Measurements from ENCODE around the gene CNTN5.

Gene CNTN5

GRCh38 chr11:99884750-99885149 is 864.0 kb downstream of the CNTN5 start:
- H3K9me3 ChIP-seq (replicated peaks in 1 of 11) = no peaks in the 10 kb centered on the region
- H3K4me2 ChIP-seq = no peak overlapping the region
- no peaks in the 10 kb centered on the region for H3K27me3 ChIP-seq
- no peak overlapping the region for H3K27ac ChIP-seq
- no peak overlapping the region for H3K9ac ChIP-seq
- H3K36me3 ChIP-seq = no peaks in the 10 kb centered on the region
- no peak overlapping the region for H3K4me3 ChIP-seq
- TF ChIP-seq Cebpa-rat (IDR thresholded peaks at IDR 0.05) = no peak
- no peaks in the 10 kb centered on the region for H4K20me1 ChIP-seq
- no peaks in the 10 kb centered on the region for H3K4me1 ChIP-seq

DNA sequence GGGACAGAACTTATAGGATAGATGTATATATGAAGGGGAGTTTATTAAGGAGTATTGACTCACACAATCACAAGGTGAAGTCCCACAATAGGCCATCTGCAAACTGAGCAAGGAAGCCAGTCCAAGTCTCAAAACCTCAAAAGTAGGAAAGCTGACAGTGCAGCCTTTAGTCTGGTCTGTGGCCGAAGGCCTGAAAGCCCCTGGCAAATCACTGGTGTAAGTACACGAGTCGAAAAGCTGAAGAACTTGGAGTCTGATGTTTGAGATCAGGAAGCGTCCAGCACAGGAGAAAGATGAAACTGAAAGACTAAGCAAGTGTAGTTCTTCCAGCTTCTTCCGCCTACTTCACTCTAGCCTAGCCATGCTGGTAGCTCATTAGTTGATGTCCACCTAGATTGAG is 866.7 kb downstream of the CNTN5 start:
- Histone ChIP-seq H3K36me3 (no peaks in the 10 kb centered on the region), H3K4me3 (no peak overlapping the region), H3K27me3 (no peaks in the 10 kb centered on the region), H3K4me1 (no peaks in the 10 kb centered on the region), H3K9me3 (replicated peaks in 1 of 11) (no peaks in the 10 kb centered on the region), H3K4me2 (no peak overlapping the region), H3K9ac (no peak overlapping the region), H4K20me1 (no peaks in the 10 kb centered on the region), H3K27ac (no peak overlapping the region)
- no peak for TF ChIP-seq Cebpa-rat (IDR thresholded peaks at IDR 0.05)

DNA sequence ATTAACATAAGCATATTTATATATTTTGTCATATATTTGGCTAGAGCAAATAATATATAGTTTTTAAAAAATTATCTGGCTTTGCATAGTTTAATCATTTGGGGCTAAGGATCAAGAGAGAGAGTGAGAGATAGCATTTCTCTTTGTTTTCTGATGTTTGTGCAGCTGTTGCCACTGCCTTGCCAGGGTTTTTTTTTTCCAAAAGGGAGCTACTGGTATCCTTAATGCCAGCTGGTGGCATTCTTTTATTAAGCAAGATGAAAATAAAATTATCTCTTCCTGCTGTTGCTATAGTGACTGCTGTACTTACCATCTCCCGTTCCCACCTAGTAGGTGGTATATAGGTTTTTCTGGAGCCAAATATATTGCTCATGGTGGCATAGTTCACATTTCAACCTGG is 873.1 kb downstream of the CNTN5 start:
- no peak overlapping the region for H3K4me2 ChIP-seq
- no peaks in the 10 kb centered on the region for H4K20me1 ChIP-seq
- no peak for TF ChIP-seq Cebpa-rat (IDR thresholded peaks at IDR 0.05)
- H3K4me3 ChIP-seq = no peak overlapping the region
- H3K36me3 ChIP-seq = no peaks in the 10 kb centered on the region
- no peaks in the 10 kb centered on the region for H3K27me3 ChIP-seq
- no peaks in the 10 kb centered on the region for H3K4me1 ChIP-seq
- H3K27ac ChIP-seq = no peak overlapping the region
- H3K9ac ChIP-seq = no peak overlapping the region
- peaks cover 0 to 8% (median 0%) of the 10 kb centered on the region in 11 experiments; a peak in 2 of 22 replicates for H3K9me3 ChIP-seq (replicated peaks in 1 of 11)

DNA sequence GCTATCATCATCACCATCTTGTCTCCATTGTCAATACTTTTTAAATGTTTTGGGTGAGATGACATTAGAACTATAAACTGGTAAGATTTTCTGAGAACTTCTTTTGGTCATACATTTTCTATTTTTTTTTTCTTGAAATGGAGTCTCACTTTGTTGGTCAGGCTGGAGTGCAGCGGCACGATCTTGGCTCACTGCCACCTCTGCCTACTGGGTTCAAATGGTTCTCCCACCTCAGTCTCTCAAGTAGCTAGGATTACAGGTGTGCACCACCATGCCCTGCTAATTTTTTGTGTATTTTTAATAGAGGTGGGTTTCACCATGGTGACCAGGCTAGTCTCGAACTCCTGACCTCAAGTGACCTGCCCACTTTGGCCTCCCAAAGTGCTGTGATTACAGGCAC is 880.4 kb downstream of the CNTN5 start:
- Histone ChIP-seq H3K4me3 (no peak overlapping the region), H3K9ac (no peak overlapping the region), H3K27ac (no peak overlapping the region), H4K20me1 (no peaks in the 10 kb centered on the region), H3K4me2 (no peak overlapping the region), H3K9me3 (replicated peaks in 1 of 11) (peaks cover 0 to 7% (median 0%) of the 10 kb centered on the region in 11 experiments; a peak in 4 of 22 replicates), H3K4me1 (no peaks in the 10 kb centered on the region), H3K27me3 (no peaks in the 10 kb centered on the region), H3K36me3 (no peaks in the 10 kb centered on the region)
- TF ChIP-seq Cebpa-rat (IDR thresholded peaks at IDR 0.05) = no peak

- no peak overlapping the region for H3K9ac ChIP-seq
- H3K4me3 ChIP-seq = no peak overlapping the region
- no peaks in the 10 kb centered on the region for H3K4me1 ChIP-seq
- H4K20me1 ChIP-seq = no peaks in the 10 kb centered on the region
- no peaks in the 10 kb centered on the region for H3K9me3 ChIP-seq (replicated peaks in 1 of 11)
- no peaks in the 10 kb centered on the region for H3K36me3 ChIP-seq
- no peak overlapping the region for H3K27ac ChIP-seq
- TF ChIP-seq Cebpa-rat (IDR thresholded peaks at IDR 0.05) = no peak
- H3K27me3 ChIP-seq = no peaks in the 10 kb centered on the region
- H3K4me2 ChIP-seq = no peak overlapping the region
Observed at GRCh38 chr11:99911116-99911515, 890.4 kb downstream of the CNTN5 start.

GRCh38 chr11:99916078-99916477 is 895.3 kb downstream of the CNTN5 start:
- Histone ChIP-seq H3K9ac (no peak overlapping the region), H3K4me2 (no peak overlapping the region), H4K20me1 (no peaks in the 10 kb centered on the region), H3K9me3 (replicated peaks in 1 of 11) (peaks cover 11 to 26% (median 17%) of the 10 kb centered on the region in 11 experiments), H3K27me3 (no peaks in the 10 kb centered on the region), H3K4me3 (no peak overlapping the region), H3K4me1 (no peaks in the 10 kb centered on the region), H3K36me3 (no peaks in the 10 kb centered on the region), H3K27ac (no peak overlapping the region)
- TF ChIP-seq Cebpa-rat (IDR thresholded peaks at IDR 0.05) = no peak

- TF ChIP-seq Cebpa-rat (IDR thresholded peaks at IDR 0.05) = no peak
- Histone ChIP-seq H3K4me1 (no peaks in the 10 kb centered on the region), H3K4me2 (no peak overlapping the region), H3K27me3 (no peaks in the 10 kb centered on the region), H3K36me3 (no peaks in the 10 kb centered on the region), H3K9ac (no peak overlapping the region), H3K27ac (no peak overlapping the region), H4K20me1 (no peaks in the 10 kb centered on the region), H3K4me3 (no peak overlapping the region), H3K9me3 (replicated peaks in 1 of 11) (peaks cover 11 to 26% (median 17%) of the 10 kb centered on the region in 11 experiments)
Observed at GRCh38 chr11:99918761-99919160, 898.0 kb downstream of the CNTN5 start.

DNA sequence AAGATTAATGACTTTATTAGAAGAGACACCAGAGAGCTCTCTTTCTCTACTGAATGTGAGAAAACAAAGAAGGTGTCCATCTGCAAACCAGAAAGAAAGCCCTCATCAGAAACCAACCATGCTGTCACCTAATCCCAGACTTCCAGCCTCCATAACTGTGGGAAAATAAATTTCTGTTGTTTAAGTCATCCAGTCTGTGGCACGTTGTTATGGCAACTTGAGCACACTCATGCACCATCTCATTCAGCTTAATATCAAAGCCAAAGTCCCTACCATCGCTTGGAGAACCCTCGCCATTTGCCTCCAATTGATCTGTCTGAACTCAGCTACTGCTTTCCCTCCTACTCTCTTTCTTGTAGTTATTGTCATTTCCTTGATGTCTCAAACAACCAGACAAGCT is 900.2 kb downstream of the CNTN5 start:
- H3K4me3 ChIP-seq = no peak overlapping the region
- H3K27me3 ChIP-seq = no peaks in the 10 kb centered on the region
- no peaks in the 10 kb centered on the region for H3K36me3 ChIP-seq
- peaks cover 11 to 26% (median 17%) of the 10 kb centered on the region in 11 experiments for H3K9me3 ChIP-seq (replicated peaks in 1 of 11)
- H4K20me1 ChIP-seq = no peaks in the 10 kb centered on the region
- no peaks in the 10 kb centered on the region for H3K4me1 ChIP-seq
- TF ChIP-seq Cebpa-rat (IDR thresholded peaks at IDR 0.05) = no peak
- no peak overlapping the region for H3K27ac ChIP-seq
- no peak overlapping the region for H3K4me2 ChIP-seq
- no peak overlapping the region for H3K9ac ChIP-seq

DNA sequence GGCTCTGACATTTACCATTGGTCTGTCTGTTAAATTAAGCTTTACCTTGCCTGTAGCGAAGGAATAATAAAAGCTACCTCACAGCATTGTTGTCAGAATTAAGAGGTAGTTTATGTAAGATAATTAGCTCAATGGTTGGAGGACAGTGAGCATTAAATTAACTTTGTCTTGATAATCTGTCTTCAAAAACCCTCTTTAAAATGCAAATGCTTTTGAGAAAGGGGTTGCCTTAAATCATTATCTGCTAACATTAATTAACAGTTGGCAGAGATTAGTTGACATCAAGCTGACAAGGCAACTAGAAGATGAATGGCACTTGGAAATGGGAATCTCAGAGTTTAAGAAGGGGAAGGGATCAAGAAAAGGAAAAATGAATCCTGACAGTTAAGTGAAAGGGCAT is 905.2 kb downstream of the CNTN5 start:
- H3K9ac ChIP-seq = no peak overlapping the region
- H3K27me3 ChIP-seq = no peaks in the 10 kb centered on the region
- peaks cover 7 to 27% (median 12%) of the 10 kb centered on the region in 11 experiments; a peak in 18 of 22 replicates for H3K9me3 ChIP-seq (replicated peaks in 1 of 11)
- no peak overlapping the region for H3K4me2 ChIP-seq
- no peaks in the 10 kb centered on the region for H3K4me1 ChIP-seq
- no peaks in the 10 kb centered on the region for H4K20me1 ChIP-seq
- TF ChIP-seq Cebpa-rat (IDR thresholded peaks at IDR 0.05) = no peak
- H3K4me3 ChIP-seq = no peak overlapping the region
- H3K27ac ChIP-seq = no peak overlapping the region
- H3K36me3 ChIP-seq = no peaks in the 10 kb centered on the region

DNA sequence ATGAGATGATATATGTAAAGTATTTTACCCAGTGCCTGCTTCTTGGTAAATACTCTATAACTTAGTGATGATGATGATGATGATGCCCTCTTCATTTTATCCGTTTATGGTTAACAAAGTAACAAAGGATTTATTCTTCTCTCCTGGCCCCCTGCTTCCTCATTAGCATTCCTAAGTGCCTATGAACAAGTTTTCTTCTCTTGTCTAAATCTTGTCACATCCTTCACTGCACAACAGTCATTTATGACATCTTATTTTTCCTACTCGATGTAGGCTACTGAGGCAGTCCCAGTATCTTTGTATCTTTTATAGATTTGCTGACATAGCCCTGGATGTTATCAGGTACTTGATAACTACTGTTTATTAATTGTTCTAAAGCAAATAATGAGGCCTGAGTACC is 911.9 kb downstream of the CNTN5 start:
- no peak overlapping the region for H3K4me2 ChIP-seq
- H3K27me3 ChIP-seq = no peaks in the 10 kb centered on the region
- H3K4me1 ChIP-seq = no peaks in the 10 kb centered on the region
- no peak overlapping the region for H3K27ac ChIP-seq
- H3K36me3 ChIP-seq = no peaks in the 10 kb centered on the region
- H3K4me3 ChIP-seq = no peak overlapping the region
- H4K20me1 ChIP-seq = no peaks in the 10 kb centered on the region
- peaks cover 7 to 25% (median 12%) of the 10 kb centered on the region in 11 experiments; a peak in 18 of 22 replicates for H3K9me3 ChIP-seq (replicated peaks in 1 of 11)
- TF ChIP-seq Cebpa-rat (IDR thresholded peaks at IDR 0.05) = no peak
- no peak overlapping the region for H3K9ac ChIP-seq
